HG03571 (cell line): Measurements from ENCODE around the gene ZBTB46.
"Not testable (repeated sequence)": the region's sequence is repeated elsewhere in the genome, so short reads cannot be mapped to it uniquely, and the experiment has no call there.

Source experiments
- ATAC-seq: cut with Tn5 transposase; IDR thresholded peaks from one replicate; pipeline ENCODE4 v1.9.1; 2021; ENCODE audit not compliant: unreplicated experiment

ZBTB46 gene

DNA sequence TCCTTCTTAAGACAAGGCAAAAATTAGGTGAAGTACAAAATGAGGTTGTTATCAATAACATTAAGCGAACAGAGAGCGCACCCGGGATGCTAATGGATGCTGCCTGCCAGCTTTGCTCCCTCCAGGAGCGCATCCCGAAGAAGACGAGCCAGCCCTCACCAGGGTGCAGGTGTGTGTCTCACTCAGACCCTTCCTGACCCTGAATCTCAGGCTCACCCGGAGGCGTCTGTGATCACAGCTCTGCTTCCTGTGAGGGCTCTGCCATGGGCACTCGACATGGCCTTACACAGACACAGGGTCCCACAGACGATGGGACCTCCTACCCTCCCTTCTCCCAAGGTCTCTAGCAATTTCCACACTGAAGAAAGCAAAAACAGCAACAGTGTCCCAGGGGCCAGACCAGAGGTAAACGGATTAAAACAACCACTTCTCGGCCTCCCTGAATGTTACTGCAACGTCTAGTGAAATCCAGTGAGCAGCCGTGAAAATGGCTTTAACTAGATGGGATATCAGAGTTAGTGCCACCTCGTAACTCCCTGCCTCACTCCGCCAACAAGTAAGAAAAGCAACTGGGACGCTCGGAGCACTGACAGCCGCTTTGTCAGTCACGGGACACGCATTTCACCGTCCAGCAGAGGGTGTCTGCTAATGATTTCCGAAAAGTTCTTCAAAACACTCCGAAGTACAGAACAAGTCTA lies 11.7 kb downstream of the ZBTB46 start:
- no peak for ATAC-seq

GRCh38 chr20:63815615-63816253 lies 15.3 kb downstream of the ZBTB46 start:
- no peak for ATAC-seq

DNA sequence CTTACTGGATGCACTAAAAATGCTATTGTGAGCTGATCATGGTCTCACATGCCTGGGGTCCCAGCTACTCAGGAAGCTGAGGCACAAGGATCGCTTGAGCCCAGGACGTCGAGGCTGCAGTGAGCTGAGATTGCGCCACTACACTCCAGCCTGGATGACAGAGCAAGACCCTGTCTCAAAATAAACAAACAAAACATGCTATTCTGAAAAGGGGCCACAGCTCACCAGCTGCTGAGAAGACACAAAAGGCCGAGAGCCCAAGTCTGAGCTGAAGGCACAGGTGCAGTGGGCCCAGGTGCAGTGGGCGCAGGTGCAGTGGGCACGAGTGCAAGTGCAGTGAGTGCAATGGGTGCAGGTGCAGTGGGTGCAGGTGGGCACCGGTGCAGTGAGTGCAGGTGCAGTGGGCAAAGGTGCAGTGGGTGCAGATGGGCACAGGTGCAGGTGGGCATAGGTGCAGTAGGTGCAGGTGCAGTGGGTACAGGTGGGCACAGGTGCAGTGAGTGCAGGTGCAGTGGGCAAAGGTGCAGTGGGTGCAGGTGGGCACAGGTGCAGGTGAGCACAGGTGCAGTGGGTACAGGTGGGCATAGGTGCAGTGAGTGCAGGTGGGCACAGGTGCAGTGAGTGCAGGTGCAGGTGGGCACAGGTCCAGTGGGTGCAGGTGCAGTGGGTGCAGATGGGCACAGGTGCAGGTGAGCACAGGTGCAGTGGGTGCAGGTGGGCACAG lies 16.0 kb downstream of the ZBTB46 start:
- ATAC-seq, result no peak

- no peak for ATAC-seq
These were observed 19.6 kb downstream of the ZBTB46 start for GRCh38 chr20:63811491-63811875.

GRCh38 chr20:63810730-63811490 lies 20.2 kb downstream of the ZBTB46 start:
- no peak for ATAC-seq

DNA sequence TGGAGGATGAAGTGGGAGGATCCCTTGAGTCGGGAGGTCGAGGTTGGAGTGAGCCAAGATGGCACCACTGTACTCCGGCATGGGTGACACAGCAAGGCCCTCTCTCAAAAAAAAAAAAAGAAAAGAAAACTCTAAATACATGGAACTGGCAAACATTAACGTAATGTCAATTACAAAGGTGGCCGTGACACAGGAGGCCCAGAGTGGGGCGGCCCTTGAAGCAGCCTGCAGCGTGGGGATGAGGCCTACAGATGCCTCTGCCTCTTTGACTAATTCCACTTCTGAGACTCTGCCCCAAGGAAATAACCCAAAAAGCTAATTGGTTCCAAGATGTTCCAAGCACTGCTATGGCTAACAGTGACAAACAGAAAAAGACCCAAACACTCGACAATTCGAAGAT lies 21.2 kb downstream of the ZBTB46 start:
- ATAC-seq, result no peak

GRCh38 chr20:63808964-63809674 lies 21.9 kb downstream of the ZBTB46 start:
- ATAC-seq, result no peak

GRCh38 chr20:63808145-63808724 lies 22.8 kb downstream of the ZBTB46 start:
- no peak for ATAC-seq

DNA sequence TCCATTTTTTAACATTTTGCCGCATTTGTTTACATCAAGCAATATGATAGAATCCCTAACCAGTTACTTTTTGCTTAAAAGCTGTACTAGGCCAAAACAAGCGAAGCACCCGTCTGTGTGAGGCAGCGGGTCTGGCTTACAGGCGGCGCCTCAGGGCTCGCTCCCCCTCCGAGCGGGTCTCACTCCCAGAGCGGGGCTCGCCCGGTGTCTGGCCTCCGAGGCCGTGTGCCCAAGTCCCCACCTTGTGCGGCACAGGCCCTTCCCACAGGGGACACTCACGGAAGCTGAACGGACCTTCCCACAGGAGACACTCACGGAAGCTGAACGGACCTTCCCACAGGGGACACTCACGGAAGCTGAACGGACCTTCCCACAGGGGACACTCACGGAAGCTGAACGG lies 23.4 kb downstream of the ZBTB46 start:
- ATAC-seq, result no peak

DNA sequence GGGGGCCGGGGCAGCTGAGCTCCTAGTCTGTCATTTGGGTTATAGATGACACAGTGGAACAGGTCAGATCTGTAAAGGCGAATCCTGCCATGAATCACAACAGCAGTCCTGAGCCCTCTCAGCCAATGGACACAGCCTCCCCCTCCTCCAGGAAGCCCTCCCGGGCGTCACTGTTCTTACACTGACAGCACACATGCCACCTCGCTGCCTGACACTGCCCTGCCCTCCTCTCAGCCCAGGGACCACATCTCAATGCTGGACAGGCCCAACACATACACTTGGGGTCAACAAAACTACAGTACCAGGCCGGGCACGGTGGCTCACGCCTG lies 26.8 kb downstream of the ZBTB46 start:
- ATAC-seq, result no peak

DNA sequence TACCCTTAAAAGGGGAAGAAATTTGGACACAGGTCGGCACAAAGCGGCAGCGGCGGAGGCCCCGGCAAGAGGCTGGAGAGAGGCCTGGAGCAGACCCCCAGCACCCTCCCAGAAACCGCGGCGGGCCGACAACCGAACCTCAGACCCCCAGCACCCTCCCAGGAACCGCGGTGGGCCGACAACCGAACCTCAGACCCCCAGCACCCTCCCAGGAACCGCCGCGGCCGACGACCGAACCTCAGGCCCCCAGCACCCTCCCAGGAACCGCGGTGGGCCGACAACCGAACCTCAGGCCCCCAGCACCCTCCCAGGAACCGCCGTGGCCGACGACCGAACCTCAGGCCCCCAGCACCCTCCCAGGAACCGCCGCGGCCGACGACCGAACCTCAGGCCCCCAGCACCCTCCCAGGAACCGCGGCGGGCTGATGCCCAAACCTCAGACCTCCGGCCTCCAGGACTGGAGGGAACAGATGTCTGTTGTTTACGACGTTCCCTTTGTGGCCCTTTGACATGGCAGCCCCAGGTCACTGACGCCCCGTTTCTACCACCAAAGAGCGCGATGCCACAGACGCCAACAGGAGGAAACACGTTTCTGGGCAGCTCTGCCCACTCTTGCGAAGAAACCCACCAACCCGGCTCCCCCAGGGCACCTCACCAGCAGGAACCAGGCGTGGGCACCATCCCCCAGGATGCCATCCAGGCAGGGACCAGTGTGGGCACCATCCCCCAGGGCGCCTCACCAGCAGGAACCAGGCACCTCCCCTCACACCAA lies 28.4 kb downstream of the ZBTB46 start:
- ATAC-seq, result no peak

- ATAC-seq, result not testable (repeated sequence)
These were observed 29.9 kb downstream of the ZBTB46 start for GRCh38 chr20:63801174-63801573.

- ATAC-seq, result not testable (repeated sequence)
These were observed 30.7 kb downstream of the ZBTB46 start for GRCh38 chr20:63800411-63800810.

DNA sequence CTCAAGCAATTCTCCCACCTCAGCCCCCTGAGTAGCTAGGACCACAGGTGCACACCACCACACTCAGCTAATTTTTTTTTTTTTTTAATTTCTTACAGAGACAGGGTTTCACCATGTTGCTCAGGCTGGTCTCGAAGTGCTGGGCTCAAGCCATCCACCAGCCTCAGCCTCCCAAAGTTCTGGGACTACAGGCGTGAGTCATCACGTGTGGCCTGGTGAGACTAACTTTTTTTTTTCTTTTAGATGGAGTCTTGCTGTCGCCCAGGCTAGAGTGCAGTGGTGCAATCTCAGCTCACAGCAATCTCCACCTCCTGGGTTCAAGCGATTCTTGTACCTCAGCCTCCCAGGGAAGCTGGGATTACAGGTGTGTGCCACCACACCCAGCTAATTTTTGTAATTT lies 31.9 kb downstream of the ZBTB46 start:
- not testable (repeated sequence) for ATAC-seq

- not testable (repeated sequence) for ATAC-seq
These were observed 33.9 kb downstream of the ZBTB46 start for GRCh38 chr20:63797175-63797574.

DNA sequence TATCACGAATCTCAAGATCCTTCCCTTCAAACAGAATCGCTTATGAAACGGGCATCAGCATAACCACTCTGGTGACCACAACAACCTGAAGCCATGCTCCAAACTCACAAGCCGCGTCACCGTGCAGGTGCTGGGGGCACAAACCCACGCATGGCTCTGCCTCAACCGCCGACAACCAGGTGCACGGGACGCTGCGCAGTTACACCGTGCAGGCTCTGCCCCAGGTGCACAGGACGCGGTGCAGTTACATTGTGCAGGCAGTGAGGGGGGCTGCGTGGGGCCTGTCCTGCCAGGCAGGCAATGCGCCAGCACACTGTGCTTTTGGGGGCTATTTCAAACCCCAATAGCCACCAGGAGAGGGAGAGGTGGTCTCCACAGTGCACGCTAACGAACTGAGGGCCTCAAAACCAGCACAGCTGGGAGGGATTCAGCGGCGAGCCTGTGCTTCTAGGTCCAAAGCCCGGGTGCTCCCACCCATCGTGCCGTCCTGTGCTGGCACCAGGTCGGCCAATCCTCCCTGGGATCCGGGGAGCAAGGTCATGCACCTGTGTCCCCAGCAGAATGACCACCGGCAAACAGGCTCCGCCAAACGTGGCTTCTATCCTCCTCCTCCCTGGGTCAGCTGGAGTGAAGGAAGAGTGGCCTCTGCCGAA lies 35.8 kb downstream of the ZBTB46 start:
- ATAC-seq, result no peak

GRCh38 chr20:63794614-63795013 lies 36.5 kb downstream of the ZBTB46 start:
- no peak for ATAC-seq

- no peak for ATAC-seq
These were observed 38.2 kb downstream of the ZBTB46 start for GRCh38 chr20:63792866-63793265.

DNA sequence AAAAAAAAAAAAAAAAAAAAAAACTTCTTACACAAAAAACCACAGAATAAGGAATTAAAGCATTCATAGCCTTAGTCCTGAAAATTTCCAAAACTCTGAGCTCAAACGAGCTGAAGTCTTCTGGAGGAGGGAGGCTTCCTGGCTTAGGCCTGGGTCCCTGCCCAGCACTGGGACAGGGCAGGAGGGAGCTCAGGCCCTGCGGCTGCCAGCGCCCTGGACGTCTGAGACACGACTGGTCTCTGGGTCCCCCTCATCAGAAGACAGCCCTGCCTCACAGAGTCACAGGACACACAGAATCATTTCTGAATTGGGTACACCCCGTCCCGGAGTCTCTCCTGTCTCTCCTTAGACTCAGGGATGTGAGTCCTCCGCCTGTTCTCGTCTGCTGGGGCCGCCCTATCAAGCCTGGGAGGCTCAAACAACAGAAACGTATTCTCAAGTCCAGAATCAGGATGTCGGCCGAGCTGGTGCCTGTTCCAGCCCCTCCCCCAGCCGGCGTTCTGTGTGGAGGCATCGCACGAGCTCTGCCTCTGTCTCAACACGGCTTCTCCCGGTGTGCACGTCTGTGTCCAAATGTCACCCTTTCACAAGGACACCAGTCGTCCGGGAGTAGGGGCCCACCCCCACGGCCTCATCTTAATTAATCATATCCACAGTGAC lies 39.4 kb downstream of the ZBTB46 start:
- ATAC-seq, result no peak
